Limb (tissue), 2 donors: ENCODE data around the gene ATP9A.

ENCODE experiments used
- DNase-seq, 2 donors: peaks; one replicate each; pipeline ENCODE4 v3.0.0-alpha.2; 2016; ENCODE audit errors: extremely low spot score in 2 of 2

The ATP9A gene

DNA sequence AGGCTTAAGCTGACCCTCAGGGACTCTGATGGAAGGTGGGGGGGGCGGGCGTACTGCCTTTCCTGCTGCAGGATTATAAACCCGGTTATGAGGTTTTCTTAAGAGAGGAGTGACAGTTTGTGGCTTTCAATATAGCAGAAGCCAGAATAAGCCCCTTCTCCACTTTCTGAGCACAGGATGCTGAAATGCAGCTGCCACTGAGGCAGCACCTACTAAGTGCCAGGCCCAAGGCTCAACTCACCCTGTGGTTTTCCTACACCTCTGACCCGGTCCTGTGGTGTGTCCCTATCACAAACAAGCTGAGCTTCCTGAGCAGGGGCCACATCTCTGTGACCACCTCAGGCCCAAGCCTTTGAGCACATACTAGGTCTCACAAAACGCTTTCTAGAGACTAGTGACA, 166.1 kb downstream of the ATP9A start:
- DNase-seq = no peak

DNA sequence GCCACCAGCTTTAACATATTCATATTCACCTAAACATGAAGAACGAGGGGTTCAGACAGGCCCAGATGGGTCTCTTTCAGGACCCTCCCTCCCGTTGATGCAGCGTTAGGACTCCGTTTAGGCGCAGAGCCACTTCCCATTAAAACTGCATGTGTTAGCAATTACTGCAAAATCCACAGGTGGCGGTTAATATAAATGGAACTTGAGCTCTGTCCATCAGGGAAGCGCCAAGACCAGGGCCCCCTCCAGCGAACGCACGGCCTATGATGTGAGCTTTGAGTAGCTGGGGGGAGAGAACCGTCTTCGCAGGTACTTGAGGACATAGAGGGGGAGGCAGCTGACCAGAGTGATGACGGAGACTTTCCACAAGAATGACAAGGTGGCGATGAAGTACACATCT, 167.2 kb downstream of the ATP9A start:
- DNase-seq = no peak

DNA sequence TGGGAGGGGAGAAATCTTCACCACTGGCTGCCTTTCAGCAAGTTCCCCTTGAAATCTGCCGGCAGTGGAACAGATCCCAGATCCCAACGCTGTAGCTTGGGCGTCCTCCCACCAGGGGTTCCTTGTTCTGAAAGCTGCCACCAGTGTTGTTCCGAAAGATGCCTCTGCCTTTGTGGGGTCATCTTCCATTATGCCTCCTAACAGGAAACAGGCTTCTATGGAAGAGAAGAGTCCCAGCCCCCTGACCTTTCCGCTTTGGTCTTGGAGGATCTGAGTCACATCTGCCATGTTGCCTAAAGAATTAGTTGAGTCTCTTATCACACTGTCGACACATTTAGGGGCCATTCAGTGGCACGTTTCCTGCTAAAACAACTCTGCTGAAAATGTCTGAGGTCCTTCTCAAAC, 168.2 kb downstream of the ATP9A start:
- DNase-seq = no peak

DNA sequence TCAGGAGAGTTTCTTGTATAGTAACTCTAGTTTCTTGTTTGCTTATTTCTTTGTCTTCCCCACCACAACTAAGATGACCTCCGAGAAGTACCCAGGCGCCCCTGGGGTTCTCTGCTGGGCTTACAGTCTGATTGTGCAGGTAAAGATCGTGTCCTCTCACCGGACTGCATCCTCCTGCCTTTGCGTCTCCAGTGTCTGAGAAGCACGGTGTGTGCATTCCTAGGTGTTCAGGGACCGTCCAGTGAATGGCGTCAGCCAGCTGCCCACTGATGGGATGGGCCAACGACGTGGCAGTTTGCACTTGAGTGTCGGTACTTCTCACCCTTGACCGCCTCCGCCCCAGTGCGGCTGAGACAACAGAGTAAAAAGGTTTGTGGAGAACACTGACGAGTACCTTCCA, 169.6 kb downstream of the ATP9A start:
- no peak for DNase-seq

DNA sequence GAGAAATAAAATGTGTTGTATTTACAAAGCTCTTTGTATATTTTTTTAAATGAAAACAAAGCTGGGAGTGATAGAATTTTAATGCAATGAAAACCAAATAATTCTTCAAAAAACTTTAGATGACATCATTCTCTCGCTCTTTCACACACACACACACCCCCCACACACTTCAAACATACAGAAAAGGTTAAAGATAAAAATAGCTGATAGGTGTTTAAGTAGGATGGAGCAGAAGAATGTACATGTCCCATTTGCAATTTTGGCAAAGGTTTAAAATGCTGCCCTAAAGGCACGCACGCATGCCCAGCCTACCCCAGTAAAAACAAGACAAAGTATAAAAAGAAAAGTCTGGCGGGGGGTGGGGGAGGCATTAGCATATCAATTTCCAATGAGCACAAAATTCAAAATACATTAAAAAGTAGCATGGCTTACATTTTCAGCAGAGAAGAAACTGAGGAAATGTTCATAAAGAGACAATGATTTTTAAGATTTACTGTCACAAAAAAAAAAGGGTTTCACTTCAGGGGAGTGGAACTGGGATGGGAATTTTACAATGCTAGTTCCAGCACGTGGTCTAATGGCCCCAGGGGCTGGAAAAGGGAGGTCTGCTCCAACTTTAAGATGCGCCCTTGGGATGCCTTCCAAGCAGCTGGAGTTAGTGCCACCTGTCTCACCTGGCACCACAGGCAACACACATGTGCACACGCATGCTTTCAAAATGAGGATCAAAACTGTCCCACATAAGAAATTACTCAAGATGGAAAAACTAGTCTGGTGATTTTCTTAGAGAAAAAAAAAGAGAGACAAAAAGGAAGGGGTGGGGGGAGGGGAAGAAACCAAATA, 170.6 kb downstream of the ATP9A start:
- no peak for DNase-seq

DNA sequence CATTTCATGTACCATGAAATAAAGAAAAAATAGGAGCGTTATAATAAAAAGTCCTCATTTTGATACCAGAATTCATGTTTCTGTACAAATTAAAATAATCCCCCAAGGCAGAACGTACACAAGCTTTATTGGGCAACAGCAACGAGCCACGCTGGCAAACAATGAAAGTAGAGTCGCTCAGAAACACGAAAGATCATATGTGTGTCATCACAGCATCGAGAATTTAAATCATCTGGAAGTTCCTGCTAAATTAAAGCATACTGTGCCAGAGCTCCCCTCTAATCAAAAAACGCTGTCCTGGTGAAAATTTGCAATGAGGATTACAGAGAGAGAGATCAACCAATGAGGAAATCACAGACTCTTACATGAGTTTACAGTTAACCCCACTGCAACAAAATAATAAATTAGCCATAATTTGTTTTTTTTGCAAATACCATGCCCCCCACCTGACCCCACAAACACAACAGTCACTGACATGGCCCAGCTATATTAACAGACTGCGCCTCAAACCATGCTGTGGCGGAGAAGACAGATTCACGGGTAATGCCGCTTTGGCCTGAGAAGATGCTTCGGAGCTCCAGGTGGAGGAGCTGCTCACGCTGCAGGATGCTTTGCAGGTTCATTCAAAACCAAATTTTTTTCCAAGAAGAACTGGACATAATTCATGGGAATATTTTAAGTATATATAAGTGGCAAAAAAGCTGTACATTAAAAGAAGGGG, 171.4 kb downstream of the ATP9A start:
- no peak for DNase-seq

DNA sequence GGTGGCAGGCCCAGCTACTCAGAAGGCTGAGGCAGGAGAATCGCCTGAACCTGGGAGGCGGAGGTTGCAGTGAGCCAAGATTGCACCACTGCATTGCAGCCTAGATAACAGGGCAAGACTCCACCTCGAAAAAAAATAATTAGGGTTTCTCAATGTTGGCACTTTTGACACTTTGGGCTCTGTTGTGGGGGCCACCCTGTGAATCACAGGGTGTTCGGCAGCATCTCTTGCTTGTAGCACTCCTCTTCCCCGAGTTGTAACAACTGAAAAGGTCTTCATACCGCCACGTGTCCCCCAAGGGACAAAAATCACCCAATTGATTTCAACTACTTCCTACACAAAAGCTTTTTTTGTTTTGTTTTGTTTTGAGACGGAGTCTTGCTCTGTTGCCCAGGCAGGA, 172.4 kb downstream of the ATP9A start:
- no peak for DNase-seq

DNA sequence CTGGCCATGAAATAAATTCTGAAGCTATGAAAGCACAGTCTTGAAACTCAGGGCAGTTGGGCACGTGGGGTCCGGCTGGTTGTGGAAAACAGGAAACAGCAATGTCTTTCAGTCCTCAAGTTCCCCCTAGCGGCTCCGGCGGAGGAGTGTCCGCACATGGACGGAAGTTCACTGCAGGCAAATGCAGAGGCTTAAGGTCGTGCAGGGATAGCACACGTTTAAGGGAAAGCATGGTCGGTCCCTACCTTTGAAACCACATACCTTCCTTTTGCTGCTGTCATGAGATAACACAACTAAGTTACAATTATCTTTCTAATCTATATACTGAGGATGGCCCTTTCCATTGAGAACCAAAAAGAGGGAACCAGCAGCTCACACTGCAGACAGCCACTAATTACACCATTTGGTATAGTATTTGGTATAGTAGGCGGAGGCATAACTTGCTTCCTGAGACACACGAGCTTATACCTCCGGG, 173.1 kb downstream of the ATP9A start:
- peak; percentile 86 to 90 for DNase-seq

DNA sequence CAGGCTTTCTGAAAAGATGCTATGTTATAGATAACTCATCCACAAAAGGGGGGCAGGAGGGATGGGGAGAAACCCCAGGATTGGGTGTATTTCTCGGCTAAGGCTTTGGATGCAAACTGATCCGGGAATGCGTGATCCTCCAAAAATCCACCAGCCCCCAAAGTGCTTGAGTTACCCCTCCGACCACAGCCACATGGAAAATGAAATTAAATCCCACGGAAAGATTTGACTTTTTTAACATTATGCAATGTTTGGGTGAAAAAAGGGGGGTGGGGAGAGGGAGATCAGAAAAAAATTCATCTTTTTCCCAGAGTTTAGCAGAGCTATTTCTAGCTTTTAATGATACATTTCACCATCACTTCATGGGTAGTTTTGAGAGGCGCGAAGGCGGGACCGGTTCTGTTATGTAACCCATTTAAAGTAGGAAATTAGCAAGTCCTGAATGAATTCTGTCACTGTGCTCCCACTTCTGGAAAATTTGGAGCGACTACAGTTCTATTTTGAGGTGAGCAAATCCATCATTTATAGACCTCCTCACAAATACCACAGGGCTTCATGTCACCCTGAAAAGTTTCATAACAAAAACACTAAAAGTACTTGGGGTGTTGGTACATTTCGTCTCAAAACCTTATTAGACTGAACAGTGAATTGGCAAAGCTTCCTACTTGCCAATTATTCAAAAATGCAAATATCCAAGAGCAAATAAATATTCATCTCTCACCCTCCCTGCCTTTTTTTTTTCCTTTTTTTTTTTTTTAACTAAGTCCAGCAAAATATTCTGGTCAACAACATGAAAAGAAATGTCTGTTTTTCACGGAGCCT, 173.7 kb downstream of the ATP9A start:
- peak in 1 of 2 donors; percentile 23 for DNase-seq

DNA sequence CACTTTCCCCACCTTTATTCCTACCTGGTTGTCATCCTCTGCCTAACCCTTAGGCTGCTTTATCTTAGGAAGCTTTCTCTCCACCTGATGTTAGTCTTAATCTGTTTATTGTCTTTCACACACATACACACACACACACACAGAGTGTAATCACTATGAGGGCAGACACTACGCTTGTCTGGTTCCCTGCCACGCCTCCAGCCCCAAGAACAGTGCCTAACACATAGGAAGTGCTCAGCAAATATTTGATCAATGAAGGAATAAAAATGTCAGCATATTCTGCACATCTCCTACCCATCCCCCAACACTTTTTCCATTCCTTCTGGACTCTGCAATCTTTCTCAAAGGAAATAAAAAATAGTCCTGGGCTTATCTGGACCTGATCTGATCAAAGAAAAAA, 174.6 kb downstream of the ATP9A start:
- no peak for DNase-seq

DNA sequence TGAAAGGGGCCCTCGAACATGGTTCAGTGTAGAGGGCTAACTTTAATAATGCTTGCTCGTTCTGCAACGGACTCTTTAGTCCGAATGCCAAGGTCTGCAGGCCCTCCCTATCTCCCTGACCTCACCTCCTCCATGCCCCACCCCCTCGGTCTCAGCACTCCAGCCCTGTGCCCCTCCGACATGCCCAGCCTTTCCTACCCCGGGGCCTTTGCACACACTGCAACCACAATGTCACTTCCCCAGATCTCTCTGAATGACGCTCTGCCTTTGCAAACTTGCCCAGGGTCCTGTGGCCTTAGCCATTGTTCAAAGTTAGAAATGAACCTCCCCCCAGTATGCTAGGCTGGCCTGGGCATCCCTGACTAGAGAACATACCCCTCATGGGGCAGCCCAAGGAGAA, 175.6 kb downstream of the ATP9A start:
- DNase-seq = no peak

DNA sequence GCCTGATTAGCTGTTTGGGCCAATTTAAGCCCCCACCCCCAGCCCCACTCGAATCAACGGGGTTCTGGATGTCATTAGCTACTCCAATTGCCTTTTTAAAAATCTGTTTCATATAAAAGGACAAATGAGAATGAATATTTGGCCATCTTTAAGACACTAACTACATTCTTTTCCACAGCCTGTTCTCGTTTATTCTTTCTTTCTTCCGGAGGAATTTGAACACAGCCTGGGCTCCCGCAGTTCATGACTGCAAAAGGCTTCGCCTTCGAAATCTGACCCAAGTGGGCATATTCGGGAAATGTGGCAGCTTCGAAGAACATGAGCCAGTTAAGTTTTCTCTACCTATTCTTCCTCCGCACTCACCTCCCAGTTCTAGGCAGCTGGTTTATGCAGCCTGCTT, 176.3 kb downstream of the ATP9A start:
- peak in 1 of 2 donors; percentile 20 for DNase-seq

DNA sequence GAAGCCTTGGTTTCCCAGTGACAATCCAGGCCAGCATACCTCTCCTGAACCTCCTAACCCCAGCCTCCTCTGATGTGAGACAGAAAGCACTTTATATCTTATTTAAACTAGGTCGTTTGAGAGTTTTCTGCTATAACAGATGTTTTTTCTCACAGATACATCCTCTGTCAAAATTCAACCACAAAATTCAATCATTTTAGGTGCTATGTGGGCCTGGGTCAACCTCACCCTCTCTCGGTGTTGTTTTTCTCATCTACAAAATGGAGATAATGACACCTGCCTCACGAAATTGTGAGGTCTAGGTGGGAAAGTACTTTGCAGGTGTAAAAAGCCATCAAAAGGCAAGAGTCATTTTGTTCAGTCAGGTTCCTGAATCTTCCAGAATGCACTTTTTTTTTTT, 179.4 kb downstream of the ATP9A start:
- DNase-seq = no peak

DNA sequence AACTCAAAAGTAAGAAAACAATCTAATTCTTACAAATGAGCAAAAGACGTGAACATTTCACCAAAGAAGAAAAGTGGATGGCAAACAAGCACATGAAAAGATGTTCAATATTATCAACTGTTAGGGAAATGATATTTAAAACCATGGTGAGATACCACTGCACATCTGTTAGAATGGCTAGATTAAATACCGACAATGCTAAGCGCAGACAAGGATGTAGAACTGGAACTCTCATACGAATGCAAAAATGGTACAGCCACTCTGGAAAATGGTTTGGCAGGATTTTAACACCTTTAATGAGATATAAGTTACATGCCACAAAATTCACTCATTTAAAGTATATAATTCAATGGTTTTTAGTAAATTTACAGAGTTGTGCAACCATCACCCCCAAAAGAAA, 181.0 kb downstream of the ATP9A start:
- DNase-seq = no peak

DNA sequence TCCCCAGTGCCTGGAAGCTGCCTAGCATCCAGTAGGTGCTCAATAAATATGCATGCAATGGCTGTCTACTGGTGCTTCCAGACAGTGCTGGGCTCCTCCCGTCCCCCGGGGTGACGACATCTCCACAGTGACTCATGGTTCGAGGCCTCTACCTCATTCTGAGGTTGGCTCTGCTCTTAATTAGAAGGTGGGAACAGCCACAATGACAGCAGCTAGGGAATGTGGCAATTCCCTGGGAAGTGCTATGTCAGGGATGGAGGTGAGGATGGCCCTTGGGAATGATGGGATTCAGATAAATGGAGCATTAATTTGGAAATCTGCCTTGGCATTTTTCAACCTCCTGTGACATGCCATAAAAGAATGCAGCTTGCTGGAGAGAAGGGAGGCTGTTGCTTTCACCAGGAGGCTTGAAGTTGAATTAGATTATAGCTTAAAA, 182.2 kb downstream of the ATP9A start:
- DNase-seq = no peak

DNA sequence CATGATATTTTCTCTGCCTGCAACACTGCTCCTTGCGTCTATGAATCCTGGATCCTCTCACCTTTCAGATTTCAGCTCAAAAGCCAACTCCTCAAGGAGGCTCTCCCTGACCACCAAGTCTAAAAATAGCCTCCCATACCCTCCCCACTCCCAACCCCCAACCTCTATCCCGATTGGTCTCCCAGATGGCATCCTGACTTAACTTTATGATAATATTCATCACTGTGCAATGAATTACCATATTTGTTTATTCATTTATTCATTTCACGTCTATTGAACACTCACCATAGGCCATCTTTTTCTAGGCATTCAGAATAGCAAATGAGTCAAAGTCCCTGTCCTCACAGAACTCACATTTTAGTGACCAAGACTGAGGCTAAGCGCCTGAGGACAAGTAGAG, 183.0 kb downstream of the ATP9A start:
- DNase-seq = no peak

DNA sequence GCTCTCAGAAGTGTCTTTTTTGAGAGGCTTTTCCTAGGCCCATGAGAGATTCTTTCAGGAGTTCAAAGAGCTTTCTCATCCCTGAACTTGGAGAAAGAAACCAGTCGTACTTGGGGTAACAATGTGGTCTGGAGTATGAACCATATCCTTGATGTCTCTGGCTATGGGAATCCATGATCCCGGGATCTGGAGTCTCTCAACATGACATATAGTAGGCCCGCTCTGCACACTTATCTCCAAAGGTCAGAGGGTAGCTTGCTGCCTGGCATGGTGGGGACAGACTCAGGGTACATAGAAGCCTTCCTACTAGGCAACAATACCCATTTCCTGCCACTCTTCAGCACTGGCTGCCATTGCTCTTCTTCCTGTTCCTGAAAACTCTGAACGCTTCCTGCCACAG, 183.5 kb downstream of the ATP9A start:
- no peak for DNase-seq

DNA sequence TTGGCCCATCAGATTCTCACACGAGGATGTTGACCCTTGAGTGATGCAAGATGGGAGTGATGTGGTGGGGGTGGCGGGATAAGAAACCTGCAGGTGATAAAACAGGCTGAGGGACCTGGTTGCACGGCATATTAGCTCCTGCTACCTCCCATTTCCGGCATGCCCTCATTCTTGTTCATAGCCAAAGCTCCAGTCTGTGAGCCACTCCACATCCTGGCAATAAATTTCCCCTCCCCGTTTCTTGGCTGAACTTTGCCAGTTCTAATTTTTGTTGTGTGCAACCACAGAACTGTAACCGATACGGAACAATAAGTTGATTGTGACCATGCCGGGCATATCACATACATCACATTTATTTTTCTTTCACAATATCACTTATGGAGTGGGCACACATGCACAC, 184.1 kb downstream of the ATP9A start:
- no peak for DNase-seq

DNA sequence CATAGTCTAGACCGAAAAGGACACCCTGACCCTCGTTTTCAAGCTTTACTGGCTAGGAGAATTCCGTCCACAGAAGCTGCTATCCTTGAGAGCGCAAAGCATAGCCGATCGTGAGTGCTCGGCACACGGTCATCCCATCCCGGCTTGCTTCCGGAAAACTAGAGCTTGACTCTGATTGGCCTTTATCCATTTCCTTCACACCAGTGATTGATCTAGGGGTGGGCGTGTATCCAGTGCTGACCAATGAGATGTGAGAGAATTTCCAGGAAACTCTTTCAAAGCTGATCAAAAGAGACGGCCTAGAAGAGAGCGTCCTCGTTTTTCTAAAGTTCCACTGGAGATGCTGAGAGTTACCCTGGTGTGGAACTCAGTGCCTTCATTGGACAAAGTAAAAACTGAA, 184.7 kb downstream of the ATP9A start:
- no peak for DNase-seq

DNA sequence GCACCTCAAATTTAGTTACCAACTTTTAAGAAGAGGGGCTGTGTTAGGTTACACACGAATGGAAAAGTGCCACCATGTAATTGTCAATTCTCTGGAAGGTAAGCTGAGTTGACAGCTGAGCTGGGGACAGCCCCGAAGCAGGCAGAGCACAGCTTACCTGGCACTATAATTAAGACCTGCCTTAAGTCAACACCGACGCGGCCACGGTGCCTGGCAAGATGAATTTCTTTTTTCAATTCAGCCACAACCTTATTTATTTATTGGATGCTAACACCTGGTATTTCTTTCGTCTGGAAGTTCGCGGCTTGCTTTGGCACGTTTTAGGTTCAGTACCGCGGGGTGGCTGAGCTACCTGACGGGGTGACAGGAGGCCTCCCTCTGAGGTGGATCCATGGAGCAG, 185.1 kb downstream of the ATP9A start:
- DNase-seq = no peak

DNA sequence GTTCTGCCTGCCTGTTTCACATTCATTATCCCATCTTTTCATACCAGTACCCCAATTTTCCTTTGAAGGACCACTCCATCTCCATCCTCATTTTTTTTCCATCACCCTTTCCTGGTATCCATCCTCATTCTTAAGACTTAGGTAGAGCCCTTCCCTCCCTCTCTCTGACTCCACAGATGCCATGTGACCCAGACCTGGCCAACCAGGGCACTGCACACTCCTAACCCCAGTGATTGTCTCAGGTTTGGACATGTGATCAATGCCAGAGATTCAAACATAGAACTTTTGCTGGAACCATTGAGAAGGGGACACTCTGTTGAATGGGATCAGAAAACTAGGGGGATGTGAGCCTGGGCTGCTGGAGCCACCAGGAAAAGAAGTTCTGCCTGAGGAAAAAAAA, 186.6 kb downstream of the ATP9A start:
- DNase-seq = no peak

DNA sequence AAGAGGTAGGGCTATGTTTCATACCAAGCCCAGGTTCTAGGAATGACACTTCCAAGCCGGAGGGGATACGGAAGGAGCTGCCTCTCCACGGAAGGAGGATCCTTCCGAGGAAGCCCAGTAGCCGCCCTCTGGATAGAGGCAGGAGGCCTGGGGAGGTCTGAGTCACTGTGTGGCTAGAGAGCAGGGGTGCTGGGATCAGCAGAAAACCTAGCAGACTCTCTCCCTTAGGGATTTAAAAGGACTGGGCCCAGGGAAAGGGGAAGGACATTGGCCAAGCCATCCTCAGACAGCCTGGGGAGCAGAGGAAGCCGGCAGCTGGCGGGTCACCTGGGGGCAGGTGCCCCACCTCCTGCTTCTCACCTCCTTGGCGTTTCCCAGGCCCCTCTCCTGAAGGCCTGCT, 189.1 kb downstream of the ATP9A start:
- DNase-seq = no peak
